Motor neuron (in vitro differentiated cells): ENCODE measurements around the gene IQCK. TPM values are rescaled to one million over a fixed set of nuclear protein-coding genes. Genes with fewer than 3 reads are reported as not detected.

Experiments
- ATAC-seq, 8 experiments: fragments of 200-7000 bp; cut with Tn5 transposase; replicated peaks in 6 of 8; 2 replicates each; pipeline ENCODE4 v1.8.0; 2021; ENCODE audit warnings: mild to moderate bottlenecking in 8 of 8, moderate library complexity in 8 of 8
- H3K27ac ChIP-seq, 2 donors: fragments of 250-450 bp; sonication (Bioruptor Pico); 2 replicates each; pipeline ENCODE4 v1.9.0; 2021; ENCODE audit warnings: antibody characterized with exemption in 2 of 2, mild to moderate bottlenecking in 2 of 2, moderate library complexity in 1 of 2
- H3K4me1 ChIP-seq, 2 donors: fragments of 250-450 bp; sonication (Bioruptor Pico); replicated peaks in 1 of 2; 2 replicates each; pipeline ENCODE4 v1.6.1; 2021; ENCODE audit warnings: antibody characterized with exemption in 2 of 2, mild to moderate bottlenecking in 2 of 2, moderate library complexity in 1 of 2
- H3K4me3 ChIP-seq, 5 donors: fragments of 250-450 bp; sonication (Bioruptor Pico); 2 replicates each; pipeline ENCODE4 v1.9.0; 2021; ENCODE audit warnings: antibody characterized with exemption in 5 of 5, mild to moderate bottlenecking in 5 of 5, moderate library complexity in 4 of 5
- WGBS, 10 experiments: fragments of 450-650 bp; shearing (Covaris generic); methylation state at CpG; one replicate each; pipeline ENCODE4 v1.0.0; 2022; 5-methylcytosine and 5-hydroxymethylcytosine counted together
- in situ Hi-C, 9 experiments: fragments of 400-800 bp; cut with MboI; loops; one replicate each; pipeline ENCODE4 v1.15.0; 2021; ENCODE audit warnings: low sequenced_read_pairs in 9 of 9, low pct_unique_long_range_greater_than_20kb in 2 of 9; ENCODE audit not compliant: unreplicated experiment in 9 of 9
- total RNA-seq, 8 experiments: library from RNA; unstranded; fragments of 300-600 nt; gene quantifications; 2 replicates each; pipeline versions ENCODE4 v1.2.3 to v1.2.4, GENCODE V29; 2022

Gene IQCK
- total RNA-seq, 8 experiments from 2014 or later: 7.0 to 44.1 (median 27.7) TPM

DNA sequence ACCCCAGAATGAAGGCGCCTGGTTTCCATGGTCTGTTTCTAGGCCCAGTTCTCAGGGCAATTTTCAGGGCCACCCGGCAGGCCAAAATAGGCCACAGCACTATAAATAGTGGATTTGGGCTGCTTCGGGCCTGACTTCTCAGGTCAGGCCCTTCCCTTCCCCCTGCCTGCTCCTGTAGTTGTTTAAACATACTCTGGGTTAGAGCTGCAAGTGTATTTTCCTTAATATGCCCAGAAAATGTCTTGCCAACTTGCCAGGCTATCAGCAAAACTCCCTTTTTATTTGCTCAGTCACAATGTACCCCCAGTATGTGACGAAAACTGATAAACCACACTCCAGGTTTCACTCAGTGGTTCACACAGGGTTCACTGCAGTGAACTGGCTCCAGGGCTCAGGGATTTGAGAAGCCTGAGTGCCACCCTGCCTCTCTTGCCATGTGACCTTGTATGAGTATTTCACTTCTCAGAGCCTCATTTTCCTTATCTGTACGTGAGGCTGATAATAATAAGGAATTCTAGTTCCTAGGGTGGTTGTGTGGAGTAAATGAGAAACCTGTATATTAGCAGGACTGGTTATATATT is 90.1 kb downstream of the IQCK start:
- WGBS, 10 experiments: 47 to 93% (median 69%) methylated on average over 1 to 5 of the region's 5 CpGs; no CpG with 5 or more reads in 1 of the 10 experiments
- ATAC-seq: no peak
- H3K27ac ChIP-seq: no peak overlapping the region
- in situ Hi-C loops: no loop called here
- no peaks in the 10 kb centered on the region for H3K4me1 ChIP-seq
- no peak overlapping the region for H3K4me3 ChIP-seq

DNA sequence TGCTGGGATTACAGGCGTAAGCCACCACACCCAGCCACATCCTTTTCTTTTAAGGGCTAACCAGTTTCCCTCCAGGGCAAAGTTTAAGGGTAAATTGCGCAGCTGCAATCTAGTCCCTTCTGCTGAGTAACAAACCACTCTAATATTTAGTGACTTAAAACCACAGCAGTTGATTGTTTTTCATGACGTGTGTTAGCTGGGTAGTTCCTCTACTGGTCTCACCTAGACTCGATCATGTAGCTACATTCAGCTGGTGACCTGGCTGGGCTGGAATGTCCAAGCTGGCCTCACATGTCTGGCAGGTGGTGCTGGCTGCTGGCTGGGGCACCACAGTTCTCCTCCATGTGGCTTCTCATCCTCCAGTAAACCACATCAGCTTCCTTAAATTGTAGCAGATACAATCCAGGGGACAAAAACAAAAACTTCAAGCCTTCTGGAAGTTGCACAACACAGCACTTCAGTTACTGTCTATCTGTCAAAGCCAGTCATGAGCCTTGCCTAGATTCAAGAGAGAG is 91.1 kb downstream of the IQCK start:
- in situ Hi-C loops: no loop called here
- ATAC-seq: no peak
- Histone ChIP-seq H3K4me1 (no peaks in the 10 kb centered on the region), H3K27ac (no peak overlapping the region), H3K4me3 (no peak overlapping the region)
- 20 to 100% (median 100%) methylated on average over 1 to 2 of the region's 4 CpGs; no CpG with 5 or more reads in 3 of the 10 experiments for WGBS, 10 experiments

DNA sequence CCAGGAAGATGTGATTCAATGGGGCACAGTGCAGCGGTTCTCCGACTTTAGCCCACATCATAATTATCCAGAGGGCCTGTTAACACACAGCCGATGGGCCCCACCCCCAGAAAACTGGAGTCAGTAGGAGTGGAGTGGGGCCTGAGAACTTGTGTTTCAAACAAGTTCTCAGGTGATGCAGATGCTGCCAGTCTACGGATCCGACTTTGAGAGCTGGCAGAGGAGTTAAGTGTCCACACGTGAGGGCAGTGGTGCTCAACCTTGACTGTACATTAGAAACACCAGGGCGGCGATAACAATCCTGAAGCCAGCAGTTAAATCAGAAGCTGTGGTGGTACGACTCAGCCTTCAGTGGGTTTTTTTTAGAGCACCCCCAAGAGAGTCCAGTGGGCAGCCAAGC is 91.6 kb downstream of the IQCK start:
- H3K4me1 ChIP-seq: no peaks in the 10 kb centered on the region
- H3K4me3 ChIP-seq: no peak overlapping the region
- H3K27ac ChIP-seq: no peak overlapping the region
- 93 to 100% (median 100%) methylated on average over 1 to 8 of the region's 9 CpGs; no CpG with 5 or more reads in 5 of the 10 experiments for WGBS, 10 experiments
- in situ Hi-C loops: no loop called here
- no peak for ATAC-seq

DNA sequence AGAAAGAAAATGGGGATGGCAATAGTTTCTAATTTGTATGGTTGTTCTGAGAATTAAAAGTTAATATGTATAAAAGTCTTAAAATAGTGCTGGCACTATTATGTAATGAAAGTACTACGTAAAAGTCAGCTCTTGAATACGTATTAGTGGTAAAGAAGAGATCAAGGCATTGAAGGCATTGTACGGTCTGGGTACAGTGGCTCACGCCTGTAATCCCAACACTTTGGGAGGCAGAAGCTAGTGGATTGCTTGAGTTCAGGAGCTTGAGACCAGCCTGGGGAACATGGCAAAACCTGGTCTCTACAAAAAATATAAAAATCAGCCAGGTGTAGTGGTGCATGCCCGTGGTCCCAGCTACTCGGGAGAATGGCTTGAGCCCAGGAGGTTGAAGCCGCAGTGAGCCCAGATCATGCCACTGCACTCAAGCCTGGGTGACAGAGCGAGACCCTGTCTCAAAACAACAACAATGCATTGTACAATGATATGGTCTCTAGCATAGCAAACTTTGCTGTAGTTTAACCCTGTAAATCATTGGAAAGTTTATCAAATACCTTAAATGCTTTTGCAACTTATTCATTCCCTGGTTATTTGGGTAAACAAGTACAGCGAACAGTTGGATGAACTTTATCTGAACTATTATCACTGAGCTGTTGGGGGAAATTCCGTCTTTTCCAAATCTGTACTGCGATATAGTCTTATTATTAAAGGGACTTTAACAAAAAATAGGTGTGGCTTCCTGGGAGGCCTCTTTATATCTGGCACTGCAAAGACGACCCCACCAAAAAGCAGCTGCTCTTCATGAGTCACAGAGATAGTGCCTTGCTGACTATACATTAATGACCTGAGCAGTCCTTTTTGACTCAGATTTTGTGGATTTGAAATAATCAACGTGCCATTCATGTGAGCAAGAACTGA is 93.0 kb downstream of the IQCK start:
- in situ Hi-C loops: no loop called here
- 56 to 97% (median 94%) methylated on average over 4 to 13 of the region's 13 CpGs for WGBS, 10 experiments
- Histone ChIP-seq H3K27ac (no peak overlapping the region), H3K4me1 (no peaks in the 10 kb centered on the region), H3K4me3 (no peak overlapping the region)
- peak in 3 of 8 experiments; percentile 34 to 92 (median 67) for ATAC-seq

DNA sequence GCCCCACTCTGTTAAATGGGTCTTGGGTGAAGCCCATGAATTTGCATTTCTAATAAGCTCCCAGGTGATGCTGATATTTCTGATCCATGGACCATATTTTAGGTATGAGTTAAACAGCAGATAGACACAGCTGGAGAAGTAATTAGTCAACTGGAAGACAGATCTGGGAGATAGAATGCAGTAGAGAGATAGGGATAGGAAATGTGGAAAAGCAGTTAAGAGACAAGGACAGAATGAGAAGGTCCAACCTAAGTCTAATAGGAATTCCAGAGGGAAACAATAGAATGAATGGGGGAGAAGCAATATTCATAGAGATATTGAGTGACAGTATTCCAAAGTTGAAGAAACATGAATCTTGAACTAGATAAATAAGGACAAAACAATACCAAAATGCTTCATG is 94.9 kb downstream of the IQCK start:
- Histone ChIP-seq H3K4me1 (no peaks in the 10 kb centered on the region), H3K4me3 (no peak overlapping the region), H3K27ac (no peak overlapping the region)
- no peak for ATAC-seq
- in situ Hi-C loops: no loop called here

DNA sequence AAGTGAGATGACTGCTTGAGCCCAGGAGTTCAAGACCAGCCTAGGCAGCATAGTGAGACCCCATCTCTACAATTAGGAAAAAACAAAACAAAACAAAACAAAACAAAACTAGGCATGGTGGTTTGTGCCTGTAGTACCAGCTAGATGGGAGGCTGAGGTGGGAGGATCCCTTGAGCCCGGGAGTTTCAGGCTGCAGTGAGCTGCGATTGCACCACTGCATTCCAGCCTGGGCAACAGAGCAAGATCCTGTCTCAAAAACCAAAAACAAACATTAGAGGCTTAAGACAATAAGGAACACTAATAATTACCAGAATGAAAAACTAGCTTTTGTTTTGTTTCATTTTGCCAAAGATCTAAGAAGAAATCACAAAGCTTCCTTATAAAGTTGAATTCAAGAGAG is 97.3 kb downstream of the IQCK start:
- 0 to 100% (median 93%) methylated on average over 1 to 2 of the region's 2 CpGs; no CpG with 5 or more reads in 2 of the 10 experiments for WGBS, 10 experiments

DNA sequence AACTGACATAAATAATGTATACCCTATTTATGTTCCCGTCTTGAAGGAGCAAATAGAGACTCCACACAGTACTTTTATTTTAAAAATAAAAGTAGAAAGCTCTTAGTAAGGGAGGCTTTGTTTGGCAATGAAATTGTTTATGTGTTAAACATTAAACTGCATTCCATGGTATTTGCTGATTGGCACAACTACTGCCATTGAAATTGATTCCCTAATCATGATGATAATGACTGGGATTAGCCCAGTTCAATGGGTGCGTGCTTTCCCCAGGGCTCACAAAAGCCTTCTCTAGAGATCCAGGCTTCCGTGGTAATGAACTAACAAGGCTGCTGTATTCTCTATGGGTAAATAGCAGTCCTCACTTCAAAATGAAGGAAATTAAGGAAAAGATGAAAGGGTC is 99.1 kb downstream of the IQCK start:
- WGBS, 10 experiments: 0 to 100% (median 61%) methylated on average over 1 to 3 of the region's 3 CpGs; no CpG with 5 or more reads in 2 of the 10 experiments
- Histone ChIP-seq H3K27ac (no peak overlapping the region), H3K4me3 (no peak overlapping the region), H3K4me1 (no peaks in the 10 kb centered on the region)
- in situ Hi-C loops: no loop called here
- ATAC-seq: no peak

More for the DNA sequence above, 97.3 kb downstream of the IQCK start:
- in situ Hi-C loops: no loop called here
- ATAC-seq: no peak
- Histone ChIP-seq H3K4me1 (no peaks in the 10 kb centered on the region), H3K4me3 (no peak overlapping the region), H3K27ac (no peak overlapping the region)

DNA sequence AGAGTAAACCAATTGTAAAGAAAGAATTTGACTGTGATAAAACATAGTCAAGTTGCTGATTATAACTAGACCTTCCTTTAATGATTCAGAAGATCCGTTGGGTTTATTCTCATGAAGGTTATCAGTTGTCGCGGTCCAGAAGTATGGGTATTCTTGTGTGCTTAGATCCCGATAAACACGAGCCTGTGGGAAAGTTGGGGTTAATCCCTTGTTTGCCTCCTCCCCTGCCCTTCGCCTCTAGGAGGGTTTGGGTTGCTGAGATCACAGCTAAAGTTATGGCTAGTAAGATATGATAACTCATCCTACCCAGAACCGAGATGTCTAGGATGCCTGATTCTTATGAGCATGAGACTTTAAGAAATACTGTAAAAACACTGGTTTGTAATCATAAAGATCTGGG is 99.8 kb downstream of the IQCK start:
- no peak overlapping the region for H3K4me3 ChIP-seq
- H3K4me1 ChIP-seq: no peaks in the 10 kb centered on the region
- H3K27ac ChIP-seq: no peak overlapping the region
- in situ Hi-C loops: no loop called here
- WGBS, 10 experiments: 43 to 100% (median 93%) methylated on average over 1 to 7 of the region's 7 CpGs; no CpG with 5 or more reads in 2 of the 10 experiments
- ATAC-seq: no peak

DNA sequence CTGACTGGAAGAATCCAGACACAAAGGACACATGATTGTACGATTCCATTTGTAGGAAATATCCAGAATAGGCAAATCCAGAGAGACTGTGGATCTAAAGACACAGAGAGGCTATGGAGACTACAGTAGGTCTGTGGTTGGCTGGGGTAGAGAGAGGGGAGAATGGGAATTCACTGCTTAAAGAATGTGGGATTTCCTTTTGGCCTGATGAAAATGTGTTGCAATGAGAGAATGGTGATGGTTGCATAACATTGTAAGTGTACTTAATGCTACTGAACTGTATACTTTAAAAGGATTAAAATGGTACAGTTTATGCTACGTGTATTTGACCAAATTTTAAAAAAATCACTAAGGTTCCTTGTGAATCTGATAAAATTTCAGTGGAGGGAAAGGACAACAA is 104.5 kb downstream of the IQCK start:
- Histone ChIP-seq H3K27ac (no peak overlapping the region), H3K4me3 (no peak overlapping the region), H3K4me1 (peaks cover 3 to 6% of the 10 kb centered on the region in 2 donors)
- WGBS, 10 experiments: 0 to 93% (median 81%) methylated on average over 1 to 2 of the region's 2 CpGs; no CpG with 5 or more reads in 1 of the 10 experiments
- ATAC-seq: no peak
- in situ Hi-C loops: no loop called here

DNA sequence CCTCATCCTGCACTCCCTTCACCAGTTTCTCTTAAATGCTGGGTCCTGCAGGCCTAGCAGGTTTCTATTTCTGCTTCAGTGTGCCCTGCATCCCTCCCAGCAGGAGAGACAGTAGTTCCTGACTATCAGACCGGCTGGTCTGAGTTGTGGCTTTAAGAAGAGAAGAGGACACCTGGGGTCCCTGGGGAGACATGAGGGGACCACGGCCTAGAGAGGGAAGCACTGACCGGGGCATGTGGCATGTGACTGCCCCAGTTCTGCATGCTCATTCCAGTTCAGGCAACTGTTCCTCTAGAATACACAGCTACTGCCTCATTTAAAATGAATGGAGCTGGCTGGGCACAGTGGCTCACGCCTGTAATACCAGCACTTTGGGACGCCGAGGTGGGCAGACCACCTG is 105.3 kb downstream of the IQCK start:
- ATAC-seq: no peak
- 56 to 100% (median 71%) methylated on average over 1 to 2 of the region's 6 CpGs; no CpG with 5 or more reads in 5 of the 10 experiments for WGBS, 10 experiments
- Histone ChIP-seq H3K4me3 (no peak overlapping the region), H3K4me1 (peaks cover 3 to 6% of the 10 kb centered on the region in 2 donors), H3K27ac (no peak overlapping the region)
- in situ Hi-C loops: no loop called here

DNA sequence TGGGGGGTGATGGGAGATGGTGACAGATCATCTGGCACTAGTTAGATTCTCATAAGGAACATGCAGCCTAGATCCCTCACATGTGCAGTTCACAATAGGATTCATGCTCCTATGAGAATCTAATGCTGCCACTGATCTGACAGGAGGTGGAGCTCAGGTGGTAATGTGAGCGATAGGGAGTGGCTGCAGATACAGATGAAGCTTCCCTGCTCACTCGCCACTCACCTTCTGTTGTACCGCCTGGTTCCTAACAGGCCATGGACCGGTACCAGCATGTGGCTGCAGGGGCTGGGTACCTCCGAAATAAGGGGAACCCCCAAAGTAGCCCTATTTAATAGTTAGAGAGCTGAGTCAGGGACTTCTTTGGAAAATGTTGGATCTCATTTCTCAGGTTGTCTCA is 106.1 kb downstream of the IQCK start:
- H3K27ac ChIP-seq: no peak overlapping the region
- WGBS, 10 experiments: 33 to 100% (median 93%) methylated on average over 1 to 5 of the region's 5 CpGs; no CpG with 5 or more reads in 4 of the 10 experiments
- no peak overlapping the region for H3K4me3 ChIP-seq
- in situ Hi-C loops: no loop called here
- no peak for ATAC-seq
- peaks cover 3 to 6% of the 10 kb centered on the region in 2 donors for H3K4me1 ChIP-seq

DNA sequence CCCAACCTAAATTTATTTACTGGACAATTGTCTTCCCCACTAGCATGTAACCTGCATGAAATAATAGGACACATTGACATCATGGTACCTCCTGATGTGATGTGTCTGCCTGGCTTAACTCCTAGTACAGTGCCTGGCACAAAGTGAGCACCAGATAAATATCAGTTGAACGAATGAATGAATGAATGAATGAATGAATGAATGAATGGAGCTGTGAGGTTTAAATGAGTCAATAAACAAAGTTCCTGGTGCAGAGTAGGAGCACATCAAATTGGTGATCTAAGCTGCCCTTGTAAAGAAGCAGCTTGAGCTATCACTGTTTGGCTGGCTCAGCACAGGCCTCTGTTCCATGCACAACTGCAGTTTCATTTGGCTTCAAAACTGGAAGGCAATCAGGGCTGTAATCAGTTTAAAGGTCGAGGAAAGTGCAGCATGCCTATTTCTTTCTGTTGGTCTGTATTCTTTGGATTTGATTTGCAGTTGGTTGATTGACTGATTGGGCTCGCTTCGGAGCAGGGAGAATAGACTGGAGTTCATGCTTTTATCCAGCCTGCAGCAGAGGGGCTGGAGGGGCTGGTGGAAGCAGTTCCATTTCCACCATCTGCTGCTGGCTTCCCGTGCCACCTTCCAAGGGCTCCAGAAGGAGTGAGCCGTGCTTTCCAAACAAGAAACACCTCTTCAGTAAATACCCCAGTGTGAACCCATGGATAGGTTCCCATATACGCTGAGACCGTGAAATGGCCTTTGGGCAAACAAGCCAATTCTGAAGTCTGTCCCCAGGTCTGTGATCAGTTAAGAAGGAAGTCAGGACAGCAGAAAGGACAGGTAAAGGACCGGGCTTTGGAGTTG is 112.0 kb downstream of the IQCK start:
- in situ Hi-C loops: no loop called here
- no peak for ATAC-seq
- Histone ChIP-seq H3K4me3 (no peak overlapping the region), H3K4me1 (peaks cover 3 to 6% of the 10 kb centered on the region in 2 donors), H3K27ac (no peak overlapping the region)
- 64 to 100% (median 86%) methylated on average over 1 to 6 of the region's 9 CpGs; no CpG with 5 or more reads in 1 of the 10 experiments for WGBS, 10 experiments
